K562 (cell line): ENCODE results near the gene MRPL40. TPM values are rescaled to one million over a fixed set of nuclear protein-coding genes. Genes with fewer than 3 reads are reported as not detected.

ENCODE experiments used
- BHLHE40 ChIP-seq: IDR thresholded peaks from 2 replicates; pipeline ENCODE4 v1.6.1; 2011; ENCODE audit warnings: low read length, improper control_type of control experiment
- GABPA ChIP-seq: fragments of 200-800 bp; sonication (Bioruptor generic); conservative IDR thresholded peaks from 2 replicates; pipeline ENCODE4 v1.6.1; 2016; ENCODE audit warnings: low read depth, missing genetic modification characterization, missing compliant biosample characterization
- GATA2 ChIP-seq: sonication (generic); formaldehyde crosslinking; IDR thresholded peaks from 2 replicates; pipeline ENCODE4 v1.4.0; 2020; ENCODE audit warnings: mild to moderate bottlenecking, missing genetic modification reagents
- GATAD2A ChIP-seq: fragments of 450-650 bp; IDR thresholded peaks from 2 replicates; pipeline ENCODE4 v1.6.1; 2017
- HLTF ChIP-seq: fragments of 450-650 bp; IDR thresholded peaks from 2 replicates; pipeline ENCODE4 v1.6.1; 2016
- HOXB6 ChIP-seq: fragments of 250-450 bp; sonication (Bioruptor Pico); IDR thresholded peaks from 2 replicates; pipeline ENCODE4 v1.5.1; 2022; ENCODE audit warnings: mild to moderate bottlenecking, borderline replicate concordance
- KAT8 ChIP-seq: fragments of 450-650 bp; IDR thresholded peaks from 2 replicates; pipeline ENCODE4 v1.6.1; 2016; ENCODE audit warnings: low read depth, mild to moderate bottlenecking
- KDM5B ChIP-seq: fragments of 200-600 bp; sonication (generic); IDR thresholded peaks from 2 replicates; pipeline ENCODE4 v1.6.1; 2012; ENCODE audit warnings: low read depth, mild to moderate bottlenecking, moderate library complexity, low read length, control low read depth, inconsistent platforms; ENCODE audit not compliant: insufficient replicate concordance
- MYC ChIP-seq, 2 experiments: fragments of 250-450 bp in 1 of 2; sonication (Bioruptor Pico) in 1 of 2; IDR thresholded peaks; 2 replicates each; pipeline versions ENCODE4 v1.5.1 to v1.6.1; 2012 to 2021; ENCODE audit warnings: low read depth in 2 of 2, borderline replicate concordance in 1 of 2, improper control_type of control experiment in 1 of 2, low read length in 1 of 2, mild to moderate bottlenecking in 1 of 2, moderate library complexity in 1 of 2
- NCOA4 ChIP-seq: fragments of 450-650 bp; IDR thresholded peaks from 2 replicates; pipeline ENCODE4 v1.6.1; 2018; ENCODE audit warnings: mild to moderate bottlenecking; ENCODE audit not compliant: partially characterized antibody
- PHF21A ChIP-seq: fragments of 450-650 bp; IDR thresholded peaks from 2 replicates; pipeline ENCODE4 v1.6.1; 2017; ENCODE audit warnings: low read depth, borderline replicate concordance
- RCOR1 ChIP-seq, 2 experiments: IDR thresholded peaks; 2 replicates each; pipeline ENCODE4 v1.6.1; 2012; ENCODE audit warnings: low read depth in 2 of 2, low read length in 2 of 2, borderline replicate concordance in 1 of 2, improper control_type of control experiment in 1 of 2
- SRSF9 ChIP-seq: fragments of 200-400 bp; formaldehyde crosslinking; IDR thresholded peaks from 2 replicates; pipeline ENCODE4 v1.6.1; 2017; ENCODE audit warnings: low read depth, low read length, borderline replicate concordance
- TBL1XR1 ChIP-seq, 2 experiments: IDR thresholded peaks; 2 replicates each; pipeline ENCODE4 v1.6.1; 2012; ENCODE audit warnings: improper control_type of control experiment in 2 of 2, low read length in 2 of 2, mild to moderate bottlenecking in 1 of 2
- WHSC1 ChIP-seq: IDR thresholded peaks from one replicate; pipeline ENCODE4 v1.6.1; 2012; ENCODE audit warnings: low read length, control low read depth, inconsistent platforms
- ZNF696 ChIP-seq: fragments of 250-450 bp; sonication (Bioruptor Pico); conservative IDR thresholded peaks from 2 replicates; pipeline ENCODE4 v1.4.0; 2020; ENCODE audit warnings: mild to moderate bottlenecking, moderate library complexity
- polyA plus RNA-seq, 8 experiments: library from polyadenylated mRNA; depleted of rRNA in 4 of 8; stranded (reverse) in 5 of 8; unstranded in 3 of 8; fragments of >200 nt; fragmentation: Nextera tagmentation in 2 of 8; fragmentation: Illumina TruSeq in 1 of 8; extraction: Ambion mirVana in 2 of 8; extraction: Trizol in 1 of 8; gene quantifications; 2 replicates each; pipeline versions ENCODE4 v1.2.1 to v1.2.3, GENCODE V29; 2011 to 2014; ENCODE audit warnings: inconsistent platforms in 1 of 8, missing spikeins in 1 of 8
- total RNA-seq, 7 experiments: library from RNA; depleted of rRNA in 6 of 7; stranded (reverse); fragments of >200 nt in 6 of 7; fragmentation: Illumina TruSeq in 2 of 7; extraction: Trizol in 2 of 7; gene quantifications; 2 replicates each; pipeline versions ENCODE4 v1.2.1 to v1.2.3, GENCODE V29; 2011 to 2021; ENCODE audit warnings: low replicate concordance in 1 of 7
- TF ChIP-seq, protein P1 (sequence below), 2 experiments: IDR thresholded peaks in 1 of 2; conservative IDR thresholded peaks in 1 of 2; 2 replicates each; pipeline ENCODE4 v1.6.1; 2016; ENCODE audit warnings: low read depth in 2 of 2, mild to moderate bottlenecking in 1 of 2, missing compliant biosample characterization in 1 of 2, missing genetic modification characterization in 1 of 2, moderate library complexity in 1 of 2
- TF ChIP-seq, protein P2 (sequence below): fragments of 250-450 bp; sonication (Bioruptor Pico); IDR thresholded peaks from 2 replicates; pipeline ENCODE4 v1.8.0; 2022; ENCODE audit warnings: moderate library complexity, mild to moderate bottlenecking, inconsistent platforms
- TF ChIP-seq, protein P3 (sequence below): fragments of 450-650 bp; formaldehyde crosslinking; IDR thresholded peaks from 2 replicates; pipeline ENCODE4 v1.4.0; 2022; ENCODE audit warnings: missing genetic modification characterization
- TF ChIP-seq, protein P4 (sequence below): fragments of 250-450 bp; sonication (Bioruptor Pico); IDR thresholded peaks from 2 replicates; pipeline ENCODE4 v1.5.0; 2022; ENCODE audit warnings: mild to moderate bottlenecking

The MRPL40 gene
- total and polyA plus RNA-seq, 9 of the 15 experiments (the other 6 are each of a cell fraction or from before 2014, with no cell fraction given) = 132 to 652 (median 208) TPM

DNA sequence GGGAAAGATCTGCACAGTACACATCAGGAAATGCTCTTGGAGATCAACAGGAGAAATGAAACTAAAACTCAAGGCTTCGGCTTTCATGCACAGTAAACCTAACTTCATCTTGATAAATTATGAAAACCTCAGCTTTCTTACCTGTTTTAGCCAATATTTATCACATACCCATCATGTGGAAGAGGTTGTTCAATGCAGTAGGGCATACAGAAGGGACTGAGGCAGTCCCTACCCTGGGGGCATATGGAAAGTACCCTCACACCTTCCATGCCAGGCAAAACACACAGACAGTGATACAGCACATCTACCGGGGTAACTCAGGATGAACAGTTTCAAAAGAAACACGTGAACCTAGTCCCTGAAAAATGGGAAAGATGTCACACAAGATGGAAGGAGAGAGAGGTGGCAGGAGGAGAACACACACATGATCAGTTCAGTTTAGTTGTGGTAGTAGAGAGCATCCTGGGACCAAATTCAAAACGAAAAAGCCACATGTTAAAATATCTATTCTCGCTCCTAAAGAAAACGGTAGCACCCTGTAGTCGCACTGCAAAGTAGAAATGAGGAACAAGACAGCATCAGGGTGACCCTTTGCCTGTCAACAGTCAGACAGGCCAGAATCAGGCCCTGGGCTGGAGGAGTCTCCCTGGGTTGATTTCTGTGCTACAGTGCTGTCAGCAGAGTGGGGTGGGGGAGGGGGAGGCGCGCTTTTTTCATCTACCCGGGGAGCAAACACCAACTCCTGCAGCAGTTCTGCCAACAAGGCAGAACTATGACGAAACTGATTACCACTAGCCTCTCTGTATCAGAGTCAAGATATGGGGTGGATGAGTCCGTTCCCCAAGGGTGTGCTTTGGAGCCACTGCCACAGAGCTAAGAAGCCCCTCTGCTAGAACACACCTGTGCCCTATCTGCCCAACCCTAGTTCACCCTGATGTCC is 2.1 kb upstream of the MRPL40 start (continued):
- no peak for TF ChIP-seq SRSF9
- TF ChIP-seq MYC (IDR thresholded peaks at IDR 0.05; ENCODE audit: low read depth, low read length) = peak; percentile 13; the same call in 1 of the 2 replicates
- no peak for TF ChIP-seq MYC (CRISPR knock-in tag; IDR thresholded peaks at IDR 0.05; ENCODE audit: borderline replicate concordance, low read depth)
- no peak for TF ChIP-seq KAT8
- TF ChIP-seq WHSC1 = peak; percentile 23
- TF ChIP-seq PHF21A = no peak
- TF ChIP-seq, protein P1, sequence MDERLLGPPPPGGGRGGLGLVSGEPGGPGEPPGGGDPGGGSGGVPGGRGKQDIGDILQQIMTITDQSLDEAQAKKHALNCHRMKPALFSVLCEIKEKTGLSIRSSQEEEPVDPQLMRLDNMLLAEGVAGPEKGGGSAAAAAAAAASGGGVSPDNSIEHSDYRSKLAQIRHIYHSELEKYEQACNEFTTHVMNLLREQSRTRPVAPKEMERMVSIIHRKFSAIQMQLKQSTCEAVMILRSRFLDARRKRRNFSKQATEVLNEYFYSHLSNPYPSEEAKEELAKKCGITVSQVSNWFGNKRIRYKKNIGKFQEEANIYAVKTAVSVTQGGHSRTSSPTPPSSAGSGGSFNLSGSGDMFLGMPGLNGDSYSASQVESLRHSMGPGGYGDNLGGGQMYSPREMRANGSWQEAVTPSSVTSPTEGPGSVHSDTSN (CRISPR knock-in tag; IDR thresholded peaks at IDR 0.05; ENCODE audit: low read depth) = no peak
- TF ChIP-seq, protein P1 (tag; conservative IDR thresholded peaks at IDR 0.05; ENCODE audit: low read depth) = peak; percentile 75; the same call in 1 of the 2 replicates
- TF ChIP-seq, protein P2, sequence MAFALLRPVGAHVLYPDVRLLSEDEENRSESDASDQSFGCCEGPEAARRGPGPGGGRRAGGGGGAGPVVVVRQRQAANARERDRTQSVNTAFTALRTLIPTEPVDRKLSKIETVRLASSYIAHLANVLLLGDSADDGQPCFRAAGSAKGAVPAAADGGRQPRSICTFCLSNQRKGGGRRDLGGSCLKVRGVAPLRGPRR (CRISPR knock-in tag) = no peak; the same call in 1 of the 2 replicates
- TF ChIP-seq KDM5B = peak; percentile 45
- TF ChIP-seq TBL1XR1 (IDR thresholded peaks at IDR 0.05; ENCODE audit: low read length in 2 of 2) = peak in 1 of 2 experiments; percentile 80; a peak in 2 of 4 replicates
- TF ChIP-seq RCOR1 (IDR thresholded peaks at IDR 0.05; ENCODE audit: borderline replicate concordance in 1 of 2, low read depth in 2 of 2, low read length in 2 of 2) = peak; percentile 25 to 42; a peak in 2 of 4 replicates
- no peak for TF ChIP-seq HOXB6 (CRISPR knock-in tag)
- TF ChIP-seq ZNF696 (CRISPR knock-in tag) = no peak
- TF ChIP-seq HLTF = no peak
- TF ChIP-seq NCOA4 = no peak
- TF ChIP-seq GABPA = no peak
- TF ChIP-seq, protein P3, sequence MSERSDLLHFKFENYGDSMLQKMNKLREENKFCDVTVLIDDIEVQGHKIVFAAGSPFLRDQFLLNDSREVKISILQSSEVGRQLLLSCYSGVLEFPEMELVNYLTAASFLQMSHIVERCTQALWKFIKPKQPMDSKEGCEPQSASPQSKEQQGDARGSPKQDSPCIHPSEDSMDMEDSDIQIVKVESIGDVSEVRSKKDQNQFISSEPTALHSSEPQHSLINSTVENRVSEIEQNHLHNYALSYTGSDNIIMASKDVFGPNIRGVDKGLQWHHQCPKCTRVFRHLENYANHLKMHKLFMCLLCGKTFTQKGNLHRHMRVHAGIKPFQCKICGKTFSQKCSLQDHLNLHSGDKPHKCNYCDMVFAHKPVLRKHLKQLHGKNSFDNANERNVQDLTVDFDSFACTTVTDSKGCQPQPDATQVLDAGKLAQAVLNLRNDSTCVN (CRISPR knock-in tag) = peak; percentile 9; the same call in 1 of the 2 replicates
- TF ChIP-seq, protein P4, sequence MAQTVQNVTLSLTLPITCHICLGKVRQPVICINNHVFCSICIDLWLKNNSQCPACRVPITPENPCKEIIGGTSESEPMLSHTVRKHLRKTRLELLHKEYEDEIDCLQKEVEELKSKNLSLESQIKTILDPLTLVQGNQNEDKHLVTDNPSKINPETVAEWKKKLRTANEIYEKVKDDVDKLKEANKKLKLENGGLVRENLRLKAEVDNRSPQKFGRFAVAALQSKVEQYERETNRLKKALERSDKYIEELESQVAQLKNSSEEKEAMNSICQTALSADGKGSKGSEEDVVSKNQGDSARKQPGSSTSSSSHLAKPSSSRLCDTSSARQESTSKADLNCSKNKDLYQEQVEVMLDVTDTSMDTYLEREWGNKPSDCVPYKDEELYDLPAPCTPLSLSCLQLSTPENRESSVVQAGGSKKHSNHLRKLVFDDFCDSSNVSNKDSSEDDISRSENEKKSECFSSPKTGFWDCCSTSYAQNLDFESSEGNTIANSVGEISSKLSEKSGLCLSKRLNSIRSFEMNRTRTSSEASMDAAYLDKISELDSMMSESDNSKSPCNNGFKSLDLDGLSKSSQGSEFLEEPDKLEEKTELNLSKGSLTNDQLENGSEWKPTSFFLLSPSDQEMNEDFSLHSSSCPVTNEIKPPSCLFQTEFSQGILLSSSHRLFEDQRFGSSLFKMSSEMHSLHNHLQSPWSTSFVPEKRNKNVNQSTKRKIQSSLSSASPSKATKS (CRISPR knock-in tag) = 0 out of 2 replicates have a peak, but pooled peaks have one; percentile 8
- TF ChIP-seq GATAD2A = no peak
- no peak for TF ChIP-seq GATA2
- TF ChIP-seq BHLHE40 = peak; percentile 52; the same call in 1 of the 2 replicates
